ENCODE results near the gene TOM1. TPM values are rescaled to one million over a fixed set of nuclear protein-coding genes. Genes with fewer than 3 reads are reported as not detected.

TOM1 gene
- total and polyA plus RNA-seq, 2 of the 13 experiments (the other 11 are each of a cell fraction or from before 2014, with no cell fraction given) = 30.8 to 87.3 TPM

GRCh38 chr22:35397095-35397904, 97.6 kb downstream of the TOM1 start (continued):
- TF ChIP-seq TIGD3 (CRISPR knock-in tag; IDR thresholded peaks at IDR 0.05; ENCODE audit: borderline replicate concordance) = no peak
- no peak; the same call in 1 of the 2 replicates for TF ChIP-seq ZNF362 (CRISPR knock-in tag; IDR thresholded peaks at IDR 0.05; ENCODE audit: borderline replicate concordance)
- TF ChIP-seq ZFY (CRISPR knock-in tag; IDR thresholded peaks at IDR 0.05) = no peak
- TF ChIP-seq HNRNPK (IDR thresholded peaks at IDR 0.05; ENCODE audit: low read depth, low read length, poor library complexity, severe bottlenecking) = no peak
- no peak for TF ChIP-seq ZNF17 (CRISPR knock-in tag; IDR thresholded peaks at IDR 0.05)
- TF ChIP-seq ZNF747 (CRISPR knock-in tag; IDR thresholded peaks at IDR 0.05; ENCODE audit: borderline replicate concordance) = no peak
- no peak for TF ChIP-seq ZNF317 (CRISPR knock-in tag; IDR thresholded peaks at IDR 0.05)
- TF ChIP-seq ZKSCAN1 (IDR thresholded peaks at IDR 0.05; ENCODE audit: low read length) = no peak
- TF ChIP-seq GLMP (CRISPR knock-in tag; IDR thresholded peaks at IDR 0.05; ENCODE audit: borderline replicate concordance) = no peak
- TF ChIP-seq BRF2 (CRISPR knock-in tag; IDR thresholded peaks at IDR 0.05) = no peak
- TF ChIP-seq MAF1 (CRISPR knock-in tag; IDR thresholded peaks at IDR 0.05; ENCODE audit: borderline replicate concordance) = no peak
- TF ChIP-seq SNRNP70 (IDR thresholded peaks at IDR 0.05; ENCODE audit: low read depth, low read length) = no peak
- no peak for TF ChIP-seq GPBP1L1 (CRISPR knock-in tag; IDR thresholded peaks at IDR 0.05)
- no peak for TF ChIP-seq ZNF44 (CRISPR knock-in tag; IDR thresholded peaks at IDR 0.05)
- no peak for TF ChIP-seq TOE1 (CRISPR knock-in tag; IDR thresholded peaks at IDR 0.05)
- TF ChIP-seq ZNF224 (CRISPR knock-in tag; IDR thresholded peaks at IDR 0.05) = no peak
- TF ChIP-seq SSRP1 (CRISPR knock-in tag; IDR thresholded peaks at IDR 0.05) = no peak
- no peak for TF ChIP-seq NFKBIZ (CRISPR knock-in tag; IDR thresholded peaks at IDR 0.05)
- no peak for TF ChIP-seq ZNF501 (CRISPR knock-in tag; IDR thresholded peaks at IDR 0.05)
- TF ChIP-seq HNRNPH1 (optimal IDR thresholded peaks at IDR 0.05; ENCODE audit: low read depth, low read length) = no peak
- no peak for TF ChIP-seq MXD1 (CRISPR knock-in tag; IDR thresholded peaks at IDR 0.05)
- TF ChIP-seq ZBTB43 (CRISPR knock-in tag; conservative IDR thresholded peaks at IDR 0.05) = no peak; the same call in 1 of the 2 replicates
